Measurements from ENCODE around the gene SPRED2.

SPRED2 gene

DNA sequence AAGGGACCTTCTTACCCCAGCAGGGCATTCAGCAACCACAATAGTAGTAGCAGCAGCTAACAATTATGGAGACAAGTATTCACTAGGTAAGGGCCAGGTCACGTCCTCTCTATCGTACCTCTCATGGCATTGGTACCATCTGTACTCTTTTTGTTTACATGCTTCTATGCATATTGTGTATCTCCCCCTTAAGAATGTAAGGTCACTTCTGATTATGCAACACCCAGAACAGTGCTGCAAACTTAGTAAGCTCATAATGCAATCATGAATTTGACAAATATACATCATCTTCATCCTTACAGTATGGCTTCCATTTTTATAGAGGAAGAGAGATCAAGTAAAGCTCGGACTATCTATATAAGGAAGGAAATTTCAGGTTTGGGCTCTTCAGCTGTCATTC, 46.1 kb downstream of the SPRED2 start:
- DNase-seq: peak in 1 of 2 donors; percentile 38

DNA sequence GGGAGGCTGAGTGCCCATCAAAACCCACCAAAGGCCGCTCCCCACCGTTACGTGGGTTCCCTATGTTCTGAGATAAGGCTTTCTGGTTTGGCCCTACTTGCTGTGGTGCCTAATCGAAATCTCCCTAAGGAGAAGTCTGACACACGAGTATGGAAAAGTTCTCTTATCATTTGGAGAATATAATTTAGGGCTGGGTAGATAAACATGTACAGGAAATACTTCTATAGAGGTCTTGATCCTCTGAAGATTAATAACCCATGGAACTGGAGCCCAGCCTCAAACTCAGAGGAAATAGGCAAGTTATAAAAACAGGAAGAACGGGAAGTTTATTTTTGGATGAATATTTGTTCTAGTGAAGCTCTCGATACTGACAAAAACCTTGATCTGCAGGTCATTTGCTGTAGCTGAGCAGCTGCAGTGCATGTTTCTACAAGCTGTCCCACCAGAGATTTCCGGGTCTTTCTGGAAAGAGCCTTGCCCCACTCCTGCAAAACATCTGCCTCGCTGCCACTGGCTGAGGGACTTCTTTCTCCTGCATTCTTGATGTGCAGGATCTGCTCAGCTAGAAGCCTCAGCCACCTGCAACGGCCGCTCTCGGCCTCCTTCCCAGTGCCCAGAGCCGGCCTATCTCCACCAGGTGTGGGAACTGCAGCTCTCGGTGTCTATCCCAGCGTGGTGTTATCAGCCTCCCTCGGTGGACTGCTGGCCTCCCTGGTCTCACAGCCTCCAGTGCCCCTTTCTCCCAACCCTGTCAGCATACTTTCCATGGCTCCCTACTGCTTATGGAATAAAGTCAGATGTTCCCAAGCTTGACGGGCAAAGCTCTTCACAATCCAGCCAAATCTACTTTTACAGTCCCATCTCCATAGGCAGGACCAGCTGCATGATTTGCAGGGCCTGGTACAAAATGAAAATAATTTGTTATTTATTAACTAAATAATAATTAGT, 48.6 kb downstream of the SPRED2 start:
- no peak for DNase-seq

DNA sequence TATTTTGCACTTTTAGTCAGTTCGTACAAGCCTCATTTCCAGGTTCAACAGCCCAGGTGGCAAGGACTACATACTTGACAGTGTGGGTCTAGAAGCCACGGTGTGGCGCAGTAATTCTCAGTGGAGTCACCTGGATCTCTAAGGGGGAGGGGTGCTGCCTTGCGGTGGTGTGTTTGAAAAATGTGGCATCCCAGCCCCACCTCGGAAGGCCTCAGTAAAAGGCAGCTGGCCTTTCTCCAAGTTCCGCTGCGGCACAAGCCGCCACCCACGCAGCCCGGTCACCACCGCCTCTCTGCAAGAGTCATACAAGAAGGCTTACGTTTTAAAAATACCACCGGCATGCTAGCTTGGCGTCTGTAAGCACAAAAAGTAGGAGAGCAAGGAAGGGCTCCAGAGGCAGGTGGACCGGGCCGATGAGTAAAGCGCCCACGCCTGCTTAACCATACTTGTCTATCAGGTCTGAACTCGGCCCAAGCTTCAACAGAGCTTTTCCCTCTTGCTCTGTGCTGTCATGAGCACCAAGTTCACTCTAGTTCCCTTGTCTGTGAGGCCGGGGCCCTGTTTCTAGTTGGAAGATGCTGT, 49.5 kb downstream of the SPRED2 start:
- DNase-seq: peak; percentile 84 to 95

DNA sequence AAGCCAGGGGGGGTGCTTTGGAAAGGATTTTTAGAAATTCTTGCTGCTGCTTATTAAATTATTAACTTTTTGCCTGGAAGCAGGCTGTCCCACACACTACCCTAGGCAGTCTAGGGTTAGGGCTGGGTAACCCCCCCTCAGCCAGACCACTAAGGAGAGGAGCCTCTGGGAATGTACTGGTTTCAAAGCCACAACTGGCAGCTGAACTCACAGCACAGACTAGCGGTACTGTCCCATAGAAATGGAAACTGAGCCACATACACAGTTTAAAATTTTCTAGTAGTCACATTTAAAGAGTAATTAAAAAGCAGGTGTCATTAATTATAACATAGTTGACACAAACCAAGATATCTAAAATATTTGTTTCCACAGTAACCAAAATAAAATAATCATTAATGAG, 50.1 kb downstream of the SPRED2 start:
- no peak for DNase-seq

DNA sequence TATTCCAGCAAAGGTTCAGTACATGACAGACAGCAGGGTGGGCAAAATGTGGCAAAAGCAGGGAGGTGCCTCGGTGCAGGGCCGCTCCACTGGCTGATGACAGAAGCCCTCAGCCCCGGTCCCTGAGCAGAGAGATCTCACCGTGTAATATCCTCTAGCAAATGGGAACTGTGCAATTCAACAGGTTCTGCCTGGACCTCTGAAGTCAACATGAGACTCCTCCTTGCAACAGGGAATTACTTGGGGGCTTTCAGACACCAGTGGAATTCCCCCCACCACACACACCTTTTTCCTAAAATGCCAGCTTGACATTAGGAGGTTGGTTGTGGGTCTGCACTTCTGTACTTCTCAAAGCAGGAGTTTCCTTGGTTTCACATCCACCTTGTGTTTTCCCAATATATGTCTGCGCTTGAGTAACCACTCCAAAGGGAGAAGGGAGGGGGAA, 50.8 kb downstream of the SPRED2 start:
- DNase-seq: peak; percentile 31 to 43

DNA sequence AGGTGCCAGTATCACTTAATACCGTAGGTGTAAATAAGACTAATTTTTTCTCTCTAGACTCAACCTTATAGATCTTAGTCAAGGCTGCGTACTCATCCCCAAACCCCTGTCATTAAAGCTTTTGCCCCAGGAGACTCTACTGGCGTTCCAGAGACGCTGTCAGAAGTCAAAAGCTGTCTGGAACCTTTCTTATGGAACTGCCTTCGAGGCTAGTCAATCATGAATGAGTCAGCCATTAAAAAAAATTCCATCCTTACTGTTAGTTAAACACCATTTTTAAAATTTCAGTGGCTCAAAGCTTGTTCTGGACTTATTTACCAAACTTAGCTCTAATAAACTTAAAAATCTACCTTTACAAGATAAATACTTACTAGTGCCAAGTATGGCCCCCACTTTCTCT, 52.1 kb downstream of the SPRED2 start:
- DNase-seq: no peak

DNA sequence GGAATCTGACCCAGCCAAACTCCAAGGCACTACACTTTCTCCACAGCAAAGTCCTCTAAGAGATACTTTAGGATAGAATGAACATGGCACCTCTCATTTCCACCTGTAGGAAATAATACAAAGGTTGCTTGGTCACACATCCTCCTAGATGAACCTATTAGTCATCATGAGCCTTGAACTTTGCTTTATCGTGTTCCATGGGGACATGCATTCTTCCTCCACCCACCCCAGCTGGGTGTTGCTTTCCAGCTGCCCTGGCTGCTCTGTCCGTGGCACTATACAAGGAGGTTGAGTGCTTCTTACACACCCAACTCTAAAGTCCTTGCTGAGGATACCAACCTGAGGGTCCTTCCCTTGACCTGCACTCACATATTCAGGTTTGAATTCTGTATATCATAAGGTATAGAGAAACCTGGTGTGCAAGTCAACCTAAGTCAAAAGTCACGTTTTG, 52.7 kb downstream of the SPRED2 start:
- no peak for DNase-seq

DNA sequence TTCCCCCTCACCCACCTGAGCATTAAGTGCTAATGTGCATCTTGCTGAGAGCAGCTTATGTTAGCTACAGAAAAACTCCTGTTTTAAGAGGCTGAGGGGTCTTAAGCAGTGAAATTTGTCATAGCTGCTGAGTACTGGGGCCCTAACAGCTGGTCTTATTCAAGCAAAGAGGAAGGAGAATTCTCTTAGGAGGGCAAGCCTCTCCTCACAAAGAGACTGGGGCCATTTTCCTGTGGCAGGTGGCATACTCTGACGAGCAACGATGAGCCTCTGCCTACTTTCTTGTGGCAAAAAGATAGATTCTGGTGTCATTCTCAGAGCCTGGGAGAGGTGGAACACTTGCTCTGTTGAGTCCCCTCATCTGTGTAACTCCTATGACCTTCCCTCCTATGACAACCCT, 53.2 kb downstream of the SPRED2 start:
- no peak for DNase-seq

DNA sequence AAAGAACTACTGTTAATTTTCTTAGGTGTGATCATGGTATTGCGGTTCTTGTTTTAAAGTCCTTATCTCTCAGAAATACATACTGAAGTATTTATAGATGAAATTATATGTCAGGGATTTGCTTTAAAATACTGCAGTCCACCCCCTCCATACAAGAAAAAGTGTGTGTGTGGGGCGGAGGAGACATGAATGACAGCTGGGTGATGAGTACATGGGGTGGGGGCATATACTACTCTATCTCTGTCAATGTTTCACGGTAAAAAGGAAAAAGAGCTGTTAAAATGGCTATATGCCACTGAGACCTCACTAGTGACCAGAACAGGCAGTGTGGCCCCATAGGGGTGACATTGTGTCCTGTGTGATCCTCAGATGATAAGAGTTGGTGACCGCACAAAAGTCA, 54.1 kb downstream of the SPRED2 start:
- DNase-seq: no peak

DNA sequence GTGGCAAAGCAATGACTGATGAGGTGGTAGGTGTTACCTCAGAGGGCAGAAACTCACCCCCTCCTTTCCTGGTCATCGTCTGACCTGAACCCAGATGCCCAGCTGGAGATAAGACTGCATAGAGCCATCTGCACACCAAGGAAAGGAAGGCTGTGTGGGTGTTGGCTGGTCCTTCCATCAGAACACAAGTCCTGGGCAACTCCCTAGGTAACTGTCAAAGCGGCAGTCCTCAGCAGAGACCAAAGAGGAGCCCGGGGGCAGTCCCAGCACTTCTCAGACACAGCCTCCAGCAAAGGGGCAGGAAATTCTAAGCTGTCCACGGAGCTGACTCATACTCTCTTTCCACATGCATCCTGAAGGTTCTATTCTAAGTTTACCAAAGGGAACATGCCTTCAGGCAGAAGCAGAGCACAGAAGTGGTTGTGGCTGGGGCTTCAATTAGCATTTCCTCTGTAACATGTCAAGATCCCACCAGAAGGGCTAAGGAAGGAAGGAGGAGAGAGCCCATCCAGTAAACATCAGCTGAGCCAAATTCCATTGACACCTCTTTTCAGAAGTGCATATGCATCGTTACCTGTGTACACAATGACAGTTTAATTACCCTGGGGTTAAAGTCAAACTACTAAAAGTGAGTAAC, 54.7 kb downstream of the SPRED2 start:
- peak; percentile 78 to 81 for DNase-seq

DNA sequence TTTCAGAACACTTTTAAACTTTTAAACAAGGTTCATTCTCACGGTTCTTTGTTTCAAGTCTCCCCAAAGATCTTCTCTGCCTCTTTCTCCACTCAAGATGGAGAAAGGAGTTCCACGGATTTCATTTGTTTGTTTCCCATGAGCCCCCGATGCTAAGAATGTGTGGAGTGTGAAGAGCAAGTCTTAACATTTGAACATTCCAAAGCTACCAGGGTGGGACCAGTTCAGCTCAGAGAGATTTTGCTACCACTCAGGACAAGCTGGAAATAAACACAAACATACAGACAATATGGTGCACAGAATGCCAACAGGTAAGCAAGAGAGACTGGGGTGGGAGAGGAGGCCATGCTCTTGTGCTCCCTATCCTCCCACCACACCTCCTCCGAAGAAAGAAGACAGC, 56.7 kb downstream of the SPRED2 start:
- DNase-seq: no peak

DNA sequence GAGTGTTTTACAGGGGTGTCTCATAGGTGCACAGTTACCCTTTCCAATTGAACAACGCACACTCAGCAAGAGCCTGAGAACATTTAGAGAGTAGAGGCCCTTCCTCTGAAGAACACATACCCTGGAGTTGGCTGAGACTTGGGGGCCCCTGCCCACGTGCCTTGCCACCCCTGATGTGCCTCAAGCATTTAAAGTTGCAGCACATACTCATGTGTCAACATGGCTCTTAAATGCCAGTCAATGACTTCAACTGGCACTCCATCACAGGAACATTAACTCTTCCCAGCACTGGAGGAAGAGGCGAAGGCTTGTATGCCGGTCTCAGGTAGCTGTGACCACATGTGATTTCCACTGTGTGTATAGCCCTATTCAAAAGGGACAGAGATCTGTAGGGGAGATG, 57.4 kb downstream of the SPRED2 start:
- no peak for DNase-seq

DNA sequence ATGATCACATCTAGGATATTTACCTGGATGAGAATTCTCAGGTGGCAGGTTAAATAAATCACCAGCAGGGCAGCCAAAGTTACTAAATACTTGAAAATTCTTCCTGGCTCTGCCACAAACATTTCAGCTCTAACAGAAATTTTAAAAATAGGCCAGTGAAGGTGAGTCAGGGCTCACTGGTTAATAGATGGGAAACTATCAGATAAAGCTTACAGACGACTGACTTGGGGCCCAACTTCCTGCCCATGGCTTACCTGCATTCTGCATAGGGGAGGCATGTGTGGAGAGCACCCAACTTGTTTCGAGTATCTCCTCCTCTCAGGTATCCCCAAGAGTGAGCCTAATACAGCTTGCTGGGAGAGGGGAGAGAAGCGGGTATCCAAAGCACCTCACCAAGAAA, 57.8 kb downstream of the SPRED2 start:
- no peak for DNase-seq

DNA sequence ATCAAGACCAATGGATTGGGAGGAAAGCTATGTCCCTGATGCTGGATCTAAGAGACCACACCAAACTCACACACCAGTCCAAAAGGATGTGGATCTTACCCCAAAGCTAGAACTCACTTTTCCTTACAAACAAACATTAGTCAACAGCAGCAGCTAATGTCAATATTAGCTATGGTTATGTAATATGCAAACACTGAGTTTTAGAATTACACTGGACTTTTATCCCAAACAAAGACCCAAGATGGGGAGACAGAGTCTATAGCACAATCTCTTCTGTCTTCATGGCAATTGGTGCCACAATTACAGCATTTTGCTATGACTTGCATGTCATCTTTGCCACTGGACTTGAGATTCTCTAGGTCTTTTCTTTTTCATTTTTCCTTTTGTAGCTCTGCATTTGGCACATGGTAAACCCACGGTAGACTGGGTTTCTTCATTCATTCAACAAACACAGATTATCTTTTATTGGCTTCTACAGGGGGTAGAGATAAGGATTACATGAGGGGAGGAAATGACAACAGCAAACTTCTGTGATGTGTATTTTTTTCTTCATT, 59.0 kb downstream of the SPRED2 start:
- DNase-seq: no peak

DNA sequence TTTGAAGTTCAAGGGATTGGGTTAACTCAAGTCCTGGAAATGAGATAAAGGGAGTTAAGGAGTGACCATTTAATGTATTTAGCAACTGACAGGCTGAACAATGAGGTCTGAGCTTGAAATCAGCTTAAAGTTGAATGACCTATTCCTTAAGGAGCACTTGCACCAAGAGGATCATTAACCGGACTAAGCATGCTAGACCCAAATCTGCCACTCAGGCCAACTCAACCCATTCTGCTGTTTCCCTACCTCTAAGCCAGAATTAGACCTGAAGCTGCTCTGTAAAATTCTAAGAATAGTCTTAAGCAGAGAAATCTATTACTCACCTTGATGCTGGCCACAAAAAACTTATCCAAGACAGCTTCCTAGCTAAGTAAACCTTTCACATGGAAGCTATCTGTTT, 59.8 kb downstream of the SPRED2 start:
- no peak for DNase-seq

DNA sequence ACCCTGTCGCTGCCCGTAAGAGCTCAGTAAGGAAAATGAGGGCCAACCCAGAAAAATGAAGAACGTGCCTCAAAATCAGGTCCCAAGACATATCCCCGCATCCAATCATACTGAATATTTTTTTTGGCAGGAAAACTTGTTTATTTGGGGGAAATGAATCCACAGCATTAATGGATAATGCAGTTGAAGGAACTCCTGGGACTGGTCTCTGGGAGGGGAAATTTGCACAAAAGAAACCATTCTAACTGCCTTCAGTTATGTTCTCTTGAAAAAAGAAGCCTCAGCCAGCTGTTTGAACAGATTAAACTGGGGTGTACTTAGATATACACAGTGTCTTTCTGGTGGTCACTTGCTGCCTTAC, 61.3 kb downstream of the SPRED2 start:
- DNase-seq: no peak

DNA sequence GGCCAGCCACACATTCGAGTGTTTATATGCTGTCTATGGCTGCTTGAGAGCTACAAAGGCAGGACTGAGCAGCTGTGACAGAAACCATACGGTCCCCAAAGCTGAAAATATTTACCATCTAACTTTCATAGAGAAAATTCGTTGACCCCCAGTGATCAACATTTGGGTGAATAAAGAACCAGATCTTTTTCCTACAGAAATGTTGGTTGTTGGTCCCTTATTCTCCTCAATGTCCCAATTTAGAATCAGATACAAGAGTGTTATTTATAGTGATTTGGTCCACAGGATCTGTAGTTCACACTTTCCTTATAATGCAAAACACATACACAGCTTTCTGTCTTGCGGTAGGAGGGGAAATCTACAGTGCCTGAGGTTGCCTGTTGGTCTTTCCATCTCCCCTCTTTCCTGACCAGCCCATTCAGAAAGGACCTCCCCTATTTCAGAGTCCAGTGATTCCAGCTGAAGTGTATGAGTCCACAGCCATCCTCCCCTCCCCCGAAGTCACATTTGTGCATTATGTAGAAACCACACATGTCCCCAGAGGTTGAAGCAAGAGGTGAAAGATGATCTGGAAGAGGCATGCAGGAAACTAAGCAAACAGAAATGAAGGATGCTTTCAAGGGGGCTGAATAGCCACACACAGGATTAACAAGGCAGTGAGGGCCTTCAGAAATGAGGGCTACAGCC, 61.9 kb downstream of the SPRED2 start:
- DNase-seq: no peak

DNA sequence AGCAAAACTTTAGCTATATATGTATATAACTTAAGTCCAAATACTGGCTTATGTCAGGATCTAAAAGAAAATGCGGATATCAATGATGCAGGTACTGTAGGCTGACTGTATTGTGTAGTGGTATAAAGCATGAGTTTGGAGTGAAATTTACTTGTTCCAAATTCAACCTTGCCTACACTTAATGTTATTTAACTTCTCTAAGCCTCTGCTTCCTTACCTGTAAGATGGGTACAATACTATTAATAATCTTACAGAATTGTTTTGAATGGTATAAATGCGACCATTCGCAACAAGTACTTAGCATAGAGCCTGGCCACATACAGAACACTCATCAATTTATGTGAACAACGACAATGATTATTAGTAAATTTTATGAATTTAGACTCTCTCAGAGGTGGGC, 62.4 kb downstream of the SPRED2 start:
- no peak for DNase-seq

DNA sequence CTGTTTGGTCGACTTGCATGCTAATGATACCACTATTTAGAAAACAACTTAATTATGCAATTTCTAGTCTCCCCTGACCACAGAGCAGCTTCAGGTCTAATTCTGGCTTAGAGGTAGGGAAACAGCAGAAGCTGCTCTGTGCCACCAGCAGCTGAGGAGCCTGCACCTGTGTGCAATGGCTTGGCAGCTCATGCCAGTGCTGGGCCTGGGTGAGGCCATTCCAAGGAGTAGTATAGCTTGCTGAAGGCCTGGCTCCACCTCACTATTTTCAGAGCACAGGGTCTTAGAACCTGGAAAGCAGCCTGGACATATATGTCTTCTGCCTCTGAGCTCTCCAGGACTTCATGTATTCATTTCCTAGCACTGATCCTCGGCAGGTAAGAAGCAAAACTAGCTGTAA, 62.8 kb downstream of the SPRED2 start:
- no peak for DNase-seq

DNA sequence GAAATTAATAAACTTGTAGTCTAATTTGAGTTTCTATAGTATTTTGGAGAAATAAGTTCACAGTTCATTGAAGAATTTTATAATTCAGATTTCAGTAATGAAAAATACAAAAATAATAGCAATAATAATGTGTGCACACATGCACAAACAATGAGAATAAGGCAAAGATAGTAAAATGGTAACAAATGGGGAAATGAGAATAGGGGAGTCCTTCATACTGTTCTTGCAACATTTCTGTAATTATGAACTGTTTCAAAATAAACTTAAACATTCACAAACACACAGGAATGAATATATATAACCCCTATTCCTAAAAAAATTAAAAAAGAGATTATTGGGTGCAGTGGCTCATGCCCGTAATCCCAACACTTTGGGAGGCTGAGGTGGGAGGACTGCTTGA, 63.9 kb downstream of the SPRED2 start:
- peak in 1 of 2 donors; percentile 53 for DNase-seq

DNA sequence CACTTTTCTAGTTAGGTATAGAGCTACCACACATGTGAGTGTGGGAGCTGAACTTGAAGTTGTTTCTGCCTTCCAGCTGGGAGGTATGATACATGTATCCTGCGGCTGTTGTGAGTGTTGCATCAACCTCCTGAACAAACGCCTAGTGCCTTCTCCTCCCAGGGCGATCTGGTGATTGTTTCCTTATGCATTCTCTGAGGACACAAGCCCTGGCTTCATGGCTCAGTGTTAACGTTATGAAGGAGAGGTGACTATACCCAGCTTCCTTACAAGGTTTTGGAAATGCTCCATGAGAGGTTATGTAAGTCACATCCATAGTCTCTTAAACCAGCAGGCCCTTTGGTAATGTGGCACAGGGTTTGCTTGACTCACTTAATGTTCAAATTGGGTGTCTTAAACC, 64.9 kb downstream of the SPRED2 start:
- peak; percentile 77 to 86 for DNase-seq

DNA sequence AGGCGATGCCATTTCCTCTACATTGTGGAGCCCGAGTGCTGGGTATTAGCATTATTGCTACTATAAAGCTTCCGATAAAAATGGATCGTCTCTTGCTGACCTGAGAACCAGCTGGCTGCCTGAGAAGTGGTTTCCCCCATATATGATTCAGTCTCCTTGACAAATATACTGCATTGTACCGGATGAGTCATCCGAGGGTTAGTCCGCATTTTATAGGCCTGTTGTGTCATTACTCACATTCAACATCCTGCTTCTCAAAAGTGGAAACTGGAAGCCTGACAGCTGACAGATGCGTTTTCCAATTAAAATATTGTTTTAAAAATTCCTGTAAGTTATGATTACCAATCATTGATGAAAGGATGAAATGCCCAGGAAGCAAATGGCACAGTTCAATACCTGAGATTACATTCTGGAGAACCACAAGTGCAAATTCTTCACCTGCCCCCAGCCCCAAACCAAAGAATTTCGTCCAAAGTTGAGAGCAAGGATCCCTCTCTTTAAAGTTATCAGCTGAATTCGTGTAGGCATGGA, 65.7 kb downstream of the SPRED2 start:
- DNase-seq: peak; percentile 91
